Measurements from ENCODE around the gene PADI2.

Gene PADI2

DNA sequence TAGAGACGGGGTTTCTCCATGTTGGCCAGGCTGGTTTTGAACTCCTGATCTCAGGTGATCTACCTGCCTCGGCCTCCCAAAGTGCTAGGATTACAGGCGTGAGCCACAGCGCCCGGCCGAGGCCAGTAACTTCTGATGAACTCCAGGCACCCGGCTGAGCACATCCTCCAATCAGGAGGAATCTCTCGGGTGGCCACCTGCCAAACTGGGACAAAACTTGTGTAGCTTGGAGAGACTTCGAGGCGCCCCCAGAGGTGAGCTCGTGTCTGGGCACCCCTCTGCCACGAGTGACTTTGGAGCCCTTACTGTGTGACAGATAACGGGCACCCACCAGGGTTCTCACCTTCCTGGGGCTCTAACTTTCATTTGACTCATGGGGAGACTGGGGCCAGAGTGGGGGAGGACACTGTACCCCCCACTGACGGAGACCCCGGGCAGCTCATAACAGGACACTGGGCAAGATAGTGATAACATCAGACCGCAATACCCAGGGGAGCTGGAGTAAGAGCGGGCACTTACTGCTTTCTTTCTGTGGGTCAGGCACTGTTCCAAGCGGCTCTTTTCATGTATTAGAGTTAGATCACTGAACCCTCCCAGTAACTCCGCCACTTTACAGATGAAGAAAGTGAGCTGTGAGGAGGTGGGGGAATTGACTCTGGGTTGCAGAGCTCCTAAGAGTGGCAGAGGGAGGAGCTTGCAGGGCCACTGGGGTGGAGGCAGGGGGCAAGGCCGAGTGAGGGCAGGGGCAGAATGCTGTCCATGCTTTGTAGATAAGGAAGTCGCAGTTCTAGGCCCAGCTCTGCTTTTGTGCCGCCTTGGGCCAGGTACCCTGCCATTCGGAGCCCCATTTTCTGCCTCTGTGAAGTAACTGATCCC lies 1.9 kb upstream of the PADI2 start:
- Histone ChIP-seq H3K9ac (ENCODE audit: low read length) (no peak overlapping the region), H3K4me1 (ENCODE audit: control insufficient read depth, low read depth, low read length) (peaks cover 12% of the 10 kb centered on the region), H3K4me3 (ENCODE audit: low read length) (no peak overlapping the region), H3K27me3 (ENCODE audit: control insufficient read depth, insufficient read depth, low read length) (peaks cover 40% of the 10 kb centered on the region), H3K9me3 (ENCODE audit: control insufficient read depth, low read depth, low read length) (no peaks in the 10 kb centered on the region), H3K36me3 (ENCODE audit: control insufficient read depth, low read depth, low read length) (no peaks in the 10 kb centered on the region), H3K27ac (ENCODE audit: low read length) (no peak overlapping the region)

DNA sequence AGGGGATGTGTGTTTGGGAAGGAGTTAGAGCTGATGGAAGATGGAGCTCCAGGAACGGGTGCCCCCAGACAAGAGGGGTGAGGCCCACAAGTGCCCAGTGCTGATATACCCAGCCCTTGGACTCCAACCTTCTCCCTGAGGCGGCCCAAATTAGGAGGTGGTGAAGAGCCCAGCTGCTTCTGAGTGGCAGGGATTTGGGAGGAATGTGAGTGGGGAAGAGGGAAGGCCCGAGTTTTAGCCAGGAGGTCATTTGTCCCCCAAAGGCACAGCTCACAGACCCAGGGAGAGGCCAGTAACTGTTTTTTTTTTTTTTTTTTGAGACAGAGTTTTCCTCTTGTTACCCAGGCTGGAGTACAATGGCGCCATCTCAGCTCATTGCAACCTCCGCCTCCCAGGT lies 1.2 kb upstream of the PADI2 start:
- peaks cover 8% of the 10 kb centered on the region for H3K4me1 ChIP-seq (ENCODE audit: control insufficient read depth, low read depth, low read length)
- H3K9me3 ChIP-seq (ENCODE audit: control insufficient read depth, low read depth, low read length), result no peaks in the 10 kb centered on the region
- H3K27ac ChIP-seq (ENCODE audit: low read length), result no peak overlapping the region
- no peak overlapping the region for H3K4me3 ChIP-seq (ENCODE audit: low read length)
- H3K36me3 ChIP-seq (ENCODE audit: control insufficient read depth, low read depth, low read length), result no peaks in the 10 kb centered on the region
- peaks cover 40% of the 10 kb centered on the region for H3K27me3 ChIP-seq (ENCODE audit: control insufficient read depth, insufficient read depth, low read length)
- H3K9ac ChIP-seq (ENCODE audit: low read length), result no peak overlapping the region

DNA sequence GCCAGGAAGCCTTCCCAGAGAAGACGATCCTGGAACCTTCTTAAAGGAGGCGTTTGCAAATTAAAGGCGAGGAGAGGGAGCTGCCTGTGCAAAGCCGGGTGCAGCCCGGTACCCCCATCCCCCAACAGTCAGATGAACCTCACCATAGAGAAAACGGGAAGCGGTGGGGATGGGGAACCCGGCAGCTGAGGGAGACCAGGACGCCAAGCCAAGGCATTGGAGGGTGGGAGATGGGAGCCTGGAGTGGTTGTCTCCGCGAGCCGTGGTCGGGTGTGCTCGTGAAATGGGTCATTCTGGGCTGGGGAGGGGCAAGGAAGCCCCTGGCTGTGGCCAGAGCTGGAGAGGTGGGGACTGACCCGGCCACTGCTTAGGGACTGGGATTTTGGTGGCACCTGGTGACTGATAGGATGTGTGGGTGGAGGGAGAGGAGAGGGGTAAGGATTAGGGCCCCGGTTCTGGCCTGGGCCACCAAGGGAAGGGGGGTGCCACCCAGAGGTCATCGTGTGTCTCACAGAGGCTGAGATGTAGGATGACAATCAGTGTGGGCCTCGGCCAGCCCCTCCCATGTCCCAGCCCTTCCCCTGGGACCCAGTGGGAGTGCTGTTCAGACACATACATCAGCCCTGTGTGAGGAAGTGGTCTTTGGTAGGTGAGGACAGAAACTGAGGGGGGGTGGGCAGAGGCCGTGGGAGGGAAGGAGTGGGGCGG lies 676 bp upstream of the PADI2 start:
- Histone ChIP-seq H3K36me3 (ENCODE audit: control insufficient read depth, low read depth, low read length) (no peaks in the 10 kb centered on the region), H3K9ac (ENCODE audit: low read length) (no peak overlapping the region), H3K27ac (ENCODE audit: low read length) (no peak overlapping the region), H3K4me3 (ENCODE audit: low read length) (peak overlapping the region; percentile 69), H3K27me3 (ENCODE audit: control insufficient read depth, insufficient read depth, low read length) (peaks cover 40% of the 10 kb centered on the region), H3K4me1 (ENCODE audit: control insufficient read depth, low read depth, low read length) (peaks cover 8% of the 10 kb centered on the region), H3K9me3 (ENCODE audit: control insufficient read depth, low read depth, low read length) (no peaks in the 10 kb centered on the region)

DNA sequence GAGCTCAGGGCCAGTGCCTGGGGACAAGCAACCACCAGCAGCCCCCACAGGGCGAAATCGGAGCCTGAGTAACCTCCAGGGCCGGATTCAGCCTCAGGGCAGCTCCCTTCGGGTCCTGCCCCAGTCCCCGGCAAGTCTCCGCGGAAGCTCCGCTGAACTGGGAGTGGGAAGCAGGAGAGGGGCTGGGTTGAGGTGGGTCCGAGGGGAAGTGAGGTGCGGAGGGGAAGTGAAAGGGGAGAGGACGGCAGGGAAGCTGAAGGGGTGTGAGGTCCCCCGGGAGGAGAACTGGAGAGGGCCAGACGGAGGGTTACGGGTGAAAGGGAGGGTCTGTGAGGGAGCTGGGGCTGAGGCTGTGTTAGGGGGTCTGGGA lies 560 bp downstream of the PADI2 start:
- H3K4me1 ChIP-seq (ENCODE audit: control insufficient read depth, low read depth, low read length), result peaks cover 8% of the 10 kb centered on the region
- no peaks in the 10 kb centered on the region for H3K9me3 ChIP-seq (ENCODE audit: control insufficient read depth, low read depth, low read length)
- H3K9ac ChIP-seq (ENCODE audit: low read length), result no peak overlapping the region
- no peak overlapping the region for H3K27ac ChIP-seq (ENCODE audit: low read length)
- no peaks in the 10 kb centered on the region for H3K36me3 ChIP-seq (ENCODE audit: control insufficient read depth, low read depth, low read length)
- H3K4me3 ChIP-seq (ENCODE audit: low read length), result peak overlapping the region; percentile 69
- H3K27me3 ChIP-seq (ENCODE audit: control insufficient read depth, insufficient read depth, low read length), result peaks cover 40% of the 10 kb centered on the region

DNA sequence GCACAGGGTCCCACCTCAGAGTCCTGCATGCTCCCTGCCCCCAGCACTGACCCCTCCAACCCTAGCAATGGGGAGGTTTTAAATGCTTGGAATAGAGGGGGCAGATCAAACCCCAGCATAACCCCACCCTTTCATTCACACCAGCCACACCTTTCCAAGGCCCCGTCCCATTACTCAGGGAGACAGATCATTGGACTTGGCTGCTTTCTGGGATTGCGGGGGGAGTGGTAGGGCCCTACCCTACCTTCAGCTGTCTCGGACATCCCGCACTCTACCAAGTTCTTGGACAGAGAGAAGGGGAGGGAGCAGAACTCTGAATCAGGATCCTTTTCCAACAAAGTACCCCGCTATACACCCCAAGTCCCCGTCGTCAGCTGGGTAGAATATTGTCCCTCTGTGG lies 983 bp downstream of the PADI2 start:
- Histone ChIP-seq H3K27ac (ENCODE audit: low read length) (no peak overlapping the region), H3K9ac (ENCODE audit: low read length) (no peak overlapping the region), H3K9me3 (ENCODE audit: control insufficient read depth, low read depth, low read length) (no peaks in the 10 kb centered on the region), H3K4me1 (ENCODE audit: control insufficient read depth, low read depth, low read length) (peaks cover 8% of the 10 kb centered on the region), H3K36me3 (ENCODE audit: control insufficient read depth, low read depth, low read length) (no peaks in the 10 kb centered on the region), H3K4me3 (ENCODE audit: low read length) (peak overlapping the region; percentile 69), H3K27me3 (ENCODE audit: control insufficient read depth, insufficient read depth, low read length) (peaks cover 40% of the 10 kb centered on the region)

DNA sequence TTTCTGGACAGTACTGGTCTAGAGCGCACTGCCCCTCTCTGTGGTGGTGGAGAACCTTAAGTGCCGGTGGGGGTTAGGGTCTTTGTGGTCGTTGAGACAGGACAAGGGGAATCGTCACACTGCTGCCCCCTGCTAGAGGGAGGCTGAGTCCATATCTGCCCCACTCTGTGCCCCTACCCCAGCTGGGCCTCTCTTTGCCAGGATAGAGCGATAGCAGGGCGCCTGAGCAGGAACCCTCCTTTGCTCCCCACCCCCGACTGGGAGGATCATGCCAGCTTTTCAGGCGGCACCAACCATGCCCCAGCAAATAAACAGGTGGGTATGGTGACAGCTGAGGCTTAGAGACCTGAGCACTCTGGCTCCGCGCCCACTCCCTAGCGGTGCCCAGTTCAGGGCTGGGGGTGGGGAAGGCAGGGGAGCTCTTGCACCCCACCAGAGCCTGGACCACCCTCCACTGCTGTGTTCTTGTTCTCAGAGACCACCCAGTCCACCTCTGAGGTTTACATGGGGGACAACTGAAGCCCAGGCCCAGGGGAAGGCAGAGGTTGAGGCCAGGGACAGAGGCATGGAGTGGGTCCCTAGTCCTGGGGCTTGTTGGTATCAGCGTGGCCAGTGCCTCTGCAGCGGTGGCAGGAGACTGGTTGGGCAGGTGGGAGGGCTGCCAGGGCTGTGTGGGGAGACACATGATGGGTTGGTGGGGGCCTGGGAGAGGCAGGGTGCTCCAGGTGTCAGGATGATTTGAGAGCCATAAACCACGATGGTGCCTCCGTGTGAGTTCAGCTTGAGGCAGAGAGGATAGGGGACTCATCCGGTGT lies 1.6 kb downstream of the PADI2 start:
- H3K9ac ChIP-seq (ENCODE audit: low read length), result no peak overlapping the region
- no peaks in the 10 kb centered on the region for H3K9me3 ChIP-seq (ENCODE audit: control insufficient read depth, low read depth, low read length)
- H3K36me3 ChIP-seq (ENCODE audit: control insufficient read depth, low read depth, low read length), result no peaks in the 10 kb centered on the region
- H3K27ac ChIP-seq (ENCODE audit: low read length), result no peak overlapping the region
- H3K4me3 ChIP-seq (ENCODE audit: low read length), result no peak overlapping the region
- peaks cover 8% of the 10 kb centered on the region for H3K4me1 ChIP-seq (ENCODE audit: control insufficient read depth, low read depth, low read length)
- peaks cover 40% of the 10 kb centered on the region for H3K27me3 ChIP-seq (ENCODE audit: control insufficient read depth, insufficient read depth, low read length)

DNA sequence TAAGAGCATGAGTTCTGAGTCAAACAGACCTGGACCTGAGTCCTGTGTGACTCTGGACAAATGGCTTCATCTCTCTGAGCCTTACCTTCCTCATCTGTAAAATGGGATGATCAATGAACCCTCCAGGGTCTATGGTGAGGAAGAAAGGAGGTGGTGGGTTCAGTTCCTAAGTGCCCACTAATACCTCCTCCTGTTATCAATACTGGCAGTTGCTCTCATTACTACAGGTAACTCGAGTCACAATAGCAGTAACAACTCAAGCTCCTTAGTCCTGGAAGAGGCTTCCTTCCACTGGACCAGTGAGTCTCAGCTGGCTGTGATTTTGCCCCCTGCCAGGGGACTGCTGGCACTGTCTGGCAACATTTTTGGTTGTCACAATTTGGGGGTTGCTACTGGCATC lies 2.6 kb downstream of the PADI2 start:
- Histone ChIP-seq H3K27me3 (ENCODE audit: control insufficient read depth, insufficient read depth, low read length) (peaks cover 40% of the 10 kb centered on the region), H3K4me3 (ENCODE audit: low read length) (no peak overlapping the region)

DNA sequence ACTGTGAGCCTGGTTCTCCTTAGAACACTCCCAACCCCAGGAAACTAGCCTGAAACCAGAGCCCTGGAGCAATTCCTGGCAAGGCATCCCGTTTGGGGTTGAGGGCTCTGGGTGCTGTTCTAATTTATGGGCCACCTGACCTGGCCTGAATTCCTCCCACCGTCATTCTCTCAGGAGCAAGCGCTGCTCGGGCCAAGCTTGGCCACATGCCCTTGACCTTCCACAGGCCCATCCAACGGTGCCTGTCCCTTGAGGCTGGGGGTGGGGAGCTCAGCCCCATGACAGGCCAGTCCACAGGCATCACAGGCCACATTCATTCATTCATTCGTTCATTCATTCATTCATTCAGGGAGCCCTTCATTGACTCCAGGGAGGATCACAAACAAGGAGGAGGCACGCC lies 5.3 kb downstream of the PADI2 start:
- no peak overlapping the region for H3K4me3 ChIP-seq (ENCODE audit: low read length)
- H3K4me1 ChIP-seq (ENCODE audit: control insufficient read depth, low read depth, low read length), result no peaks in the 10 kb centered on the region
- no peak overlapping the region for H3K9ac ChIP-seq (ENCODE audit: low read length)
- H3K36me3 ChIP-seq (ENCODE audit: control insufficient read depth, low read depth, low read length), result no peaks in the 10 kb centered on the region
- H3K27me3 ChIP-seq (ENCODE audit: control insufficient read depth, insufficient read depth, low read length), result peaks cover 23% of the 10 kb centered on the region
- H3K9me3 ChIP-seq (ENCODE audit: control insufficient read depth, low read depth, low read length), result no peaks in the 10 kb centered on the region
- no peak overlapping the region for H3K27ac ChIP-seq (ENCODE audit: low read length)

More for the DNA sequence above, 2.6 kb downstream of the PADI2 start:
- Histone ChIP-seq H3K4me1 (ENCODE audit: control insufficient read depth, low read depth, low read length) (peaks cover 8% of the 10 kb centered on the region), H3K27ac (ENCODE audit: low read length) (no peak overlapping the region), H3K9ac (ENCODE audit: low read length) (no peak overlapping the region), H3K36me3 (ENCODE audit: control insufficient read depth, low read depth, low read length) (no peaks in the 10 kb centered on the region), H3K9me3 (ENCODE audit: control insufficient read depth, low read depth, low read length) (no peaks in the 10 kb centered on the region)

DNA sequence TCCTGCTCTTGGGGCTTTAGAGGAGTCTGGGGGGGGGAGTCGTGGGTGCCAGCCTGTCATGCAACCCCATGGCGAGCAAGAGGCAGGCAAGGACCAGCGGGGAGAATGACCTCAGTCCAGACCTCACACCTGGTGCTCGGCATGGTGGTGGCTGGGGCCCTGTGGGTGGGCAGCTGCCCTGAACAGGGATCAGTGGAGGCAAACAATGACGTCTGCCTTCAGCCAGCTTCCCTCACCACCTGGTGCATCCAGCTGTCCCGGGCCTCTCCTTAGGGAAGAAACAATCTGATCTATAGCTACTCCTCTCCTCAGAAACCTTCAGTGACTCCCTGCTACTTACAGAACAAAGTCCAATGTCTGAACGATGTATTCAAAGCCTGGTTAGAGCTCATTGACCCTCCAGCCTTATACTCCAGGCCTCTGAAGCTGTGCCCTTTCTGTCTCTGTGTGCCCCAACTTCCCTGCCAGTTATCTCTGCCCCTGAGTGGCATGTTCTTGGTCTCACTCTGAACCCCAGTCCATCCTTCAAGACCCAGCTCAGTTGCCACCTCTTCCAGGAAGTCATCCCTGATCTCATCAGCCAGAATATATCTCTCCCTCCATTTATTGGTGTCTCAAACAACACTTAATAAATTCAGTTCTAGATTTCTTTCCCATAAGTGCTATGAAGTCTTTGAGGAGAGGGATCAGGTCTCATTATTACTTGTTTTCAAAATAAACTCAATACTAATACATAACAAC lies 6.6 kb downstream of the PADI2 start:
- Histone ChIP-seq H3K27me3 (ENCODE audit: control insufficient read depth, insufficient read depth, low read length) (peaks cover 10% of the 10 kb centered on the region), H3K36me3 (ENCODE audit: control insufficient read depth, low read depth, low read length) (no peaks in the 10 kb centered on the region), H3K9me3 (ENCODE audit: control insufficient read depth, low read depth, low read length) (no peaks in the 10 kb centered on the region), H3K9ac (ENCODE audit: low read length) (no peak overlapping the region), H3K4me1 (ENCODE audit: control insufficient read depth, low read depth, low read length) (no peaks in the 10 kb centered on the region), H3K27ac (ENCODE audit: low read length) (no peak overlapping the region), H3K4me3 (ENCODE audit: low read length) (no peak overlapping the region)

DNA sequence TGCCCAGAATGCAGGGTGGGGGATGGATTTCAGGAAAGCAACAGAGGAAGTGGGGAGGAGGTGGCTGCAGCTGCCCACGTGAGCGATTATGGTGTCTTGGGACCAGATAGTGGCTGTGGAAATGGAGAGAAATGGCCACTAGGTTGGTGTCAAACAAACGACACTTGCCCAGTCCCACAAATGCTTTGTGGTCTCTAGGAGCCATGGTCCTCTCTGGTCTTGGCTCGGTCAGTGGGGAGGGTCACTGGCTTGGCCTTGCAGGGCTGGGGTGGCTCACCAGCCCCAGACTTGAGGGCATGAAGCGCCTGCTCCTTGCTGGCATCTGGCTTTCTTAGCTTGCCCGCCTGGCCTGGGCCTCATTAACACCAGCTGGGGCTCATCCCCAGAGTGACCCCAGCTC lies 7.2 kb downstream of the PADI2 start:
- no peak overlapping the region for H3K27ac ChIP-seq (ENCODE audit: low read length)
- no peaks in the 10 kb centered on the region for H3K4me1 ChIP-seq (ENCODE audit: control insufficient read depth, low read depth, low read length)
- no peak overlapping the region for H3K4me3 ChIP-seq (ENCODE audit: low read length)
- no peak overlapping the region for H3K9ac ChIP-seq (ENCODE audit: low read length)
- peaks cover 6% of the 10 kb centered on the region for H3K27me3 ChIP-seq (ENCODE audit: control insufficient read depth, insufficient read depth, low read length)
- no peaks in the 10 kb centered on the region for H3K9me3 ChIP-seq (ENCODE audit: control insufficient read depth, low read depth, low read length)
- no peaks in the 10 kb centered on the region for H3K36me3 ChIP-seq (ENCODE audit: control insufficient read depth, low read depth, low read length)

DNA sequence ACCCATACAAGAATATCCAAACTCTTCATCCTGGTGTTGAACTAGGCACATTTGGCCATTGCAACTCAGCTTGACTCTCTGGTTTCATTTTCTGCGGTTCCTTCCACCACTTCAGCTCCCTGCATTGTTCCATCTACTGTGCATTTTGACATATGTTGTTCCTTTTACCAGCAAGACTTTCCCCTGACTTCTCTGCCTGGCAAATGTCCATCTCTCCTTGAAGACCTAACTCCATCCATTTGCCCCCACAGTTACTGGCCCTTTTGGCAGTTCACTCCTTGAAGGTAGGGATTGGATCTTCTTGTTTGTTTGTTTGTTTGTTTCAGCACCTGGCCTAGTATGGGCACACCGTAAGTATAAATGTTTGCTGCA lies 8.7 kb downstream of the PADI2 start:
- H3K27ac ChIP-seq (ENCODE audit: low read length), result no peak overlapping the region
- H3K4me3 ChIP-seq (ENCODE audit: low read length), result no peak overlapping the region
- H3K36me3 ChIP-seq (ENCODE audit: control insufficient read depth, low read depth, low read length), result no peaks in the 10 kb centered on the region
- H3K9ac ChIP-seq (ENCODE audit: low read length), result no peak overlapping the region
- no peaks in the 10 kb centered on the region for H3K4me1 ChIP-seq (ENCODE audit: control insufficient read depth, low read depth, low read length)
- H3K9me3 ChIP-seq (ENCODE audit: control insufficient read depth, low read depth, low read length), result no peaks in the 10 kb centered on the region
- H3K27me3 ChIP-seq (ENCODE audit: control insufficient read depth, insufficient read depth, low read length), result no peaks in the 10 kb centered on the region
